Ascending aorta (tissue), 2 donors: Measurements from ENCODE around the gene EEF1G. TPM values are rescaled to one million over a fixed set of nuclear protein-coding genes. Genes with fewer than 3 reads are reported as not detected.

Source experiments
- DNase-seq, 2 donors: peaks; one replicate each; pipeline ENCODE4 v3.0.0-alpha.2; 2019; ENCODE audit warnings: low spot score in 2 of 2
- H3K27ac ChIP-seq, 2 donors: fragments of 200-600 bp; sonication (generic); one replicate each; pipeline ENCODE4 v1.5.1; 2016 to 2017; ENCODE audit warnings: mild to moderate bottlenecking in 1 of 2
- H3K27me3 ChIP-seq: fragments of 200-600 bp; sonication (generic); one replicate; pipeline ENCODE4 v1.5.1; 2017
- H3K36me3 ChIP-seq, 2 donors: fragments of 200-600 bp; sonication (generic); one replicate each; pipeline ENCODE4 v1.5.1; 2016
- H3K4me1 ChIP-seq, 2 donors: fragments of 200-600 bp; sonication (generic); one replicate each; pipeline ENCODE4 v1.5.1; 2016 to 2017; ENCODE audit warnings: mild to moderate bottlenecking in 1 of 2
- H3K4me3 ChIP-seq, 2 donors: fragments of 200-600 bp; sonication (generic); one replicate each; pipeline ENCODE4 v1.5.1; 2016 to 2017; ENCODE audit warnings: mild to moderate bottlenecking in 1 of 2
- H3K9me3 ChIP-seq, 2 donors: fragments of 200-600 bp; sonication (generic); one replicate each; pipeline ENCODE4 v1.5.1; 2016
- CTCF ChIP-seq, 3 experiments: fragments of 200-600 bp in 2 of 3; fragments of 450-650 bp in 1 of 3; sonication (generic) in 2 of 3; IDR thresholded peaks; one replicate each; pipeline ENCODE4 v1.5.1; 2016 to 2019; ENCODE audit warnings: antibody characterized with exemption in 3 of 3, mild to moderate bottlenecking in 1 of 3, moderate library complexity in 1 of 3
- intact Hi-C: fragments of 100-400 bp; cut with DNase I; formaldehyde crosslinking; loops from one replicate; pipeline ENCODE4 v1.15.1; 2023
- total RNA-seq: library from RNA; depleted of rRNA; stranded (reverse); fragments of >200 nt; gene quantifications from one replicate; pipeline ENCODE4 v1.1.0, GENCODE V29; 2016

Gene EEF1G
- total RNA-seq, 1 donor from 2014 or later = 1,083 TPM

GRCh38 chr11:62540804-62541701, 32.6 kb downstream of the EEF1G start:
- H3K36me3 ChIP-seq = peaks cover 4 to 10% of the 10 kb centered on the region in 2 donors
- peak overlapping the region; percentile 98 for H3K4me3 ChIP-seq
- peak overlapping the region; percentile 96 to 99 for H3K27ac ChIP-seq
- H3K27me3 ChIP-seq = no peaks in the 10 kb centered on the region
- peaks cover 44 to 66% of the 10 kb centered on the region in 2 donors for H3K4me1 ChIP-seq
- DNase-seq = no peak
- intact Hi-C loops = no loop called here
- no peak for TF ChIP-seq CTCF (IDR thresholded peaks at IDR 0.05)
- H3K9me3 ChIP-seq = no peaks in the 10 kb centered on the region

- no peak for TF ChIP-seq CTCF (IDR thresholded peaks at IDR 0.05)
- no peaks in the 10 kb centered on the region for H3K9me3 ChIP-seq
- DNase-seq = peak in 1 of 2 donors; percentile 85
- peak overlapping the region; percentile 39 to 98 for H3K4me3 ChIP-seq
- peak overlapping the region; percentile 96 to 99 for H3K27ac ChIP-seq
- H3K4me1 ChIP-seq = peaks cover 45 to 68% of the 10 kb centered on the region in 2 donors
- H3K27me3 ChIP-seq = no peaks in the 10 kb centered on the region
- peaks cover 21 to 22% of the 10 kb centered on the region in 2 donors for H3K36me3 ChIP-seq
- intact Hi-C loops = no loop called here
These were observed 34.3 kb downstream of the EEF1G start for GRCh38 chr11:62539238-62539925.

GRCh38 chr11:62538470-62539237, 35.0 kb downstream of the EEF1G start:
- H3K27ac ChIP-seq = peak overlapping the region; percentile 96 to 99
- no peak for DNase-seq
- TF ChIP-seq CTCF (IDR thresholded peaks at IDR 0.05) = no peak
- H3K4me3 ChIP-seq = peak overlapping the region; percentile 39 to 98
- intact Hi-C loops = no loop called here
- peaks cover 45 to 68% of the 10 kb centered on the region in 2 donors for H3K4me1 ChIP-seq
- no peaks in the 10 kb centered on the region for H3K9me3 ChIP-seq
- no peaks in the 10 kb centered on the region for H3K27me3 ChIP-seq
- peaks cover 28 to 29% of the 10 kb centered on the region in 2 donors for H3K36me3 ChIP-seq

DNA sequence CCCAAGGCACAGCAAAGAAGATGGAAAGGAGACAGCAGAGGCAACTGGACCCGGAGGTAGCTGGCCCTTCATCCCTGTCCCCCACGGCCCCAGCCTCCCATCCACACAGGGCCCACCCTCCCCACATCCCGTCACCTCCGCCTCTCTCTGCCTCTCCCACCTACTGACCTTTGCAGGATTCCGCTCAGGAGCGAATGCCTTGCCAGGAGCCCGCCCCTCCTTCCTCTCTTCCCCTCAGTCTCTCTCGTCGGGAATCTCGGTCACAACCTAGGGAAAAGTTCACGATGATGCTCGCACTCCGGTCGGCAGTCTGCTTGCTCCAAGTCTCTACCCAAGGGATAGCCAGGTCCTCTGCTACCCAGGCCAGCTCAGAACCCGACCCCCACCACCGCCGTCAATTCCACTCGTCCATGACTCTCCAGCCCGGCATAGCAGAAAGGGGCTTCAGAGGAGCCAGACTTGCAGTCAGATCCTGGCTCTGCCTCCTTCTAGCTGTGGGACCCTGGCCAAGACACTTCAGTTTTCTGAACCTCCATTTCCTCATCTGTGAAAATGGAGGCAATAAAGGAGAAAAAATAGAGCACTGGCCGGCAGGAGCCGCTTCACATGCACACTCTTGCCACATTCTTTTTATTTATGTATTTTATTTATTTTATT, 37.3 kb downstream of the EEF1G start:
- no peaks in the 10 kb centered on the region for H3K27me3 ChIP-seq
- TF ChIP-seq CTCF (IDR thresholded peaks at IDR 0.05) = no peak
- peak overlapping the region; percentile 54 to 65 for H3K27ac ChIP-seq
- H3K4me3 ChIP-seq = peak overlapping the region in 1 of 2 donors; percentile 9
- H3K36me3 ChIP-seq = peaks cover 50 to 51% of the 10 kb centered on the region in 2 donors
- peaks cover 38 to 52% of the 10 kb centered on the region in 2 donors for H3K4me1 ChIP-seq
- intact Hi-C loops = no loop called here
- no peak for DNase-seq
- no peaks in the 10 kb centered on the region for H3K9me3 ChIP-seq

- Histone ChIP-seq H3K36me3 (peaks cover 57% of the 10 kb centered on the region in 2 donors), H3K27ac (peak overlapping the region; percentile 54 to 65), H3K9me3 (no peaks in the 10 kb centered on the region), H3K27me3 (no peaks in the 10 kb centered on the region), H3K4me3 (peak overlapping the region in 1 of 2 donors; percentile 9), H3K4me1 (peaks cover 36 to 49% of the 10 kb centered on the region in 2 donors)
- no peak for TF ChIP-seq CTCF (IDR thresholded peaks at IDR 0.05)
- intact Hi-C loops = no loop called here
- no peak for DNase-seq
These were observed 37.9 kb downstream of the EEF1G start for GRCh38 chr11:62535802-62536201.
